ENCODE data around the gene RAD52.
"Not testable (repeated sequence)": the region's sequence is repeated elsewhere in the genome, so short reads cannot be mapped to it uniquely, and the experiment has no call there.

The RAD52 gene

DNA sequence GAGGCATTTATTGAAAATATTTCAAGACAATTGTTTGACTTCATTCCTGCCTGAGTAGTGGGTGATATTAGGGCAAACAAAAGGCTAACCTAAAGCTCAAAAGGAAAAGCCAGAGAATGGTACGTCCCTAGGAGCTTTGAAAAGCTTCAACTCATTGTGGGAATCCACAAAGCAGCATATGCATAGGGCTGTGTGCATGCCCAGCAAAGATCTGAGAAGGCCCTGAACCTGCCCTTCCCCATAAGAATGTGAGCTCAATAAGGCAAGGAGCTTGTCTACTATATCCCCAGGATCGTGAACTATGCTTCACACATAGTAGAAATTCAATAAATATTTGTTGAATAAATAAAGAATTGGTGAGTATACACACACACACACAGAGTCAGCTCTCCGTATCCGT, 19.1 kb upstream of the RAD52 start:
- no peak for DNase-seq (ENCODE audit: insufficient read length, low spot score)
- no peak for FAIRE-seq

DNA sequence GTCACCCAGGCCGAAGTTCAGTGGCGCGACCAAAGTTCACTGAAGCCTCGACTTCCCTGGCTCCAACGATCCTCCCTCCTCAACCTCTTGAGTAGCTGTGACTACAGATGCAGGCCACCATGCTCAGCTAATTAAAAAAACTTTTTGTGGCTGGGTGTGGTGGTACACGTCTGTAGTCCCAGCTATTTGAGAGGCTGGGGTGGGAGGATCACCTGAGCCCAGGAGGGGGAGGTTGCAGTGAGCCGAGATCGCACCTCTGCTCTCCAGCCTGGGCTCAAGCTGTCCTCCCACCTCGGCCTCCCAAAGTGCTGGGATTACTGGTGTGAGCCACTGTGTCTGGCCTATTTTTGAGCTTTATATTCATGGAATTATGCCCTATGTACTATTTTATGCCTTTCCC, 18.1 kb upstream of the RAD52 start:
- DNase-seq (ENCODE audit: insufficient read length, low spot score): no peak
- no peak for FAIRE-seq

DNA sequence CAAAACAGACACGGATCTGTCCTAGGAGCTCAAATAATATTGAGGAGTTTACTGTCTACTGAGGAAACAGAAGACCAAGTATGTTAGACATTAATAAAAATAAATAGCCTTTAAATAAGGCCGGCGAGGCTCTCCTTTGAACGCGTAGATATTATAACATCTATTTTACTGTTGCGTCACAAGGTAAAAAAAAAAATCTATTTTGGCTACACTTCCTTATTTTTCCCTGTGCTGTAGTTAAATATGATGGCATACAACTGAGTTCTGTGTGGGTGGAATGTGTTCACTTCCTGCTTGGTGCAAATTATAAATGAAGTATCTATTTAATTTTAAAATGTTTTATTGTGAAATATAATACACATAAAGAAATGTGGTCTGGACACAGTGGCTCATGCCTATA, 17.2 kb upstream of the RAD52 start:
- DNase-seq (ENCODE audit: insufficient read length, low spot score): no peak
- FAIRE-seq: no peak

DNA sequence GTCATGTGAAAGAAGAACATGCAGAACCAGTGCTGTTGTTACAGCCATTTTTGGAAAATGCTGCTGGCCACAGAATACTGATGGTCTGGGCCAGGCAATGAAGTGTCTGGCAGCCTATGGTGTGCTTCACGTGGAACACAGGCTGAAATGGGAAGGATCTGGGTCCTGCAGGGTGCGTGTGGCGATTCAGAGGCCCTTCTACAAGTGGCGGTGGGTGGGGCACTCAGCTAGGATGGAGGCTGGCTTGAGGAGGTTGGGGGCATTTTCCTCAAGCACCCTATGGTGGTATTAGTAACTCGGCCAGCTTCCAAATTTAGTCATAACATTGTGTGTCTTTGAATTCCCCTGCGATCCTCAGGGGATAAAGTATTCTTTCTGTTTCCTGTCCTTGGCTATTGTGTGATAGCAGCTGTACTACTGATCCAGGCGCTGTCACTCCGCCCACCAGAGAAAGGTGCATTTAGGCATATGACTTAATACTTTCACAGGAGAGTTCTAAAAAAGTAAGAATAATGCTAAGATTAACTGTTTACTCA, 9.2 kb upstream of the RAD52 start:
- FAIRE-seq (peak; percentile 70), DNase-seq (ENCODE audit: insufficient read length, low spot score) (no peak)

DNA sequence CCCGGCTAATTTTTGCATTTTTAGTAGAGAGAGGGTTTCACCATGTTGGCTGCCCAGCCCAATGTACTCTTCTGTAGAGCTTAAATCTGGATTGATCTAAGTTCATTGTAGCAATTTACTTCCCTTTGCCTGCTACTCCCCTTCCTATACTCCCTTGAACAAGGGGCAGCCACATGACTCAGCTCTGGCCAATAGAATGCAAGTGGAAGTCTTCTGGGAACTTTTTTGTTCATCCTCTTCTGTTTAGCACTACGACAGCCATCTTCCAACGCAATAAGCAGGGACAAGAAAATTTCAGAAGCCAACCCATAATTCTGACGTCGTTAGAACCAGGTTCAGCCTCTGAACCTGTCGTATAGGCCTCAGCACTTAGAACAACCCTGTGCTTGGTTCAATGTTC, 6.4 kb upstream of the RAD52 start:
- no peak for FAIRE-seq
- no peak for DNase-seq (ENCODE audit: insufficient read length, low spot score)

DNA sequence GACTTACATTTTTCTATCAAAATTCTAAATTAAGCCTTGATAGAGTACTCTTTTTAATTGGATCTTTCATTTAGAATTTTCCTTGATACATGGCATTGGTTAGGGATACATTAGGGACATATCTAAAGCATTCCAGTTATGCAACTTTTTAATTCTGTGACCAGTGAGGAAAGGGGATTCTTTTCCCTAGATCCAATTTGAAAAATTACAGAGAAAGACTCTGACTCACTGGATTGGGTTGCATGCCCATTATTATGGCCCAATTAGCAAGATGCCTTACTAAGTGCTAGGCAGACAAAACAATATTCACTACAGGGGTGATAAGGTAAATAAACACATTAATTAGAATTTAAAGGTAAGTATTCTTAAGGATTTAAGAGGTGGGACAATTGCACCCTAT, 5.2 kb upstream of the RAD52 start:
- DNase-seq (ENCODE audit: insufficient read length, low spot score): no peak

DNA sequence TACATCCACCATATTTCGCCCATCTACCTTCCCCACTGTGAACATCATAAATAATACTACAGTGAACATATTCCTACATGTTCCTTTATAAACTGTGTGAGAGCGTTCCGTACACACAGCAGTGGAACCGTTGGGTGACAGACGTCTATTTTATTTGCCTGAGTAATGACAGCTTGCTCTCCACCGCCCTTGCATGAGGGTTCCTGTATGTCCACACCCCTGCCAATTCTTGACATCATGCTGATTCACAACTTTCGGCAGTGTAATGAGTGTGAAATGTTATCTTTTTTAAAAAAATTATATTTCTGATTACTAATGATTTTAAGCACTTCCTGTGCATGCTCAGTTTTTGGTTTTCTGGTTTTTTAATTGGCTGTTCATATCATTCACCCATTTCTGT, 4.3 kb upstream of the RAD52 start:
- no peak for FAIRE-seq
- no peak for DNase-seq (ENCODE audit: insufficient read length, low spot score)

More for the DNA sequence above, 5.2 kb upstream of the RAD52 start:
- no peak for FAIRE-seq

DNA sequence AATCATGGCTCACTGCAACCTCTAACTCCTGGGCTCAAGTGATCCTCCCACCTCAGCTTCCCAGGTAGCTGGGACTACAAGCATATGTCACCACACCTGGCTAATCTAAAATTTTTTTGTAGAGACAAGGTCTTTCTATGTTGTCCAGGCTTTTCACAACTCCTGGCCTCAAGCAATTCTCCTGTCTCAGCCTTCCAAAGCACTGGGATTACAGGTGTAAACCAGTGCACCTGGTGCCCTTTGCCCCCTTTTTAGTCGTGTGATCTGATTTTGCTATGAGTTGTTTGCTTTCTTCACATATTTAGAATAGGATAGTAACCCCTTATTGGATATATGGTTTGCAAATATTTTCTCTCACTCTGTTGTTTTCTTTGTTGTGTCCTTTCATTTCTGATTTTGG, 1.7 kb upstream of the RAD52 start:
- DNase-seq (ENCODE audit: insufficient read length, low spot score): no peak
- no peak for FAIRE-seq

DNA sequence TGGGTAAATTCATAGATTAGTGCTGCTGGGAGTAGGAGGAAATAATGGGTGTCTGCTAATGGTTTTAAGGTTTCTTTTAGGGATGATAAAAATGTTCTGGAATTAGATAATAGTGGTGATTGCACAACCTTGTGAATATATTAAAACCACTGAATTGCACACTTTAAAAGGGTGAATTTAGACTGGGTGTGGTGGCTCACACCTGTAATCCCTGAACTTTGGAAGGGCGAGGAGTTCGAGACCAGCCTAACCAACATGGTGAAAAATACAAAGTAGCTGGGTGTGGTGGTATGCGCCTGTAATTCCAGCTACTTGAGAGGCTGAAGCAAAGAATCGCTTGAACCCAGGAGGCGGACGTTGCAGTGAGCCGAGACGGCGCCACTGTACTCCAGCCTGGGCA, 1.3 kb downstream of the RAD52 start:
- no peak for FAIRE-seq

DNA sequence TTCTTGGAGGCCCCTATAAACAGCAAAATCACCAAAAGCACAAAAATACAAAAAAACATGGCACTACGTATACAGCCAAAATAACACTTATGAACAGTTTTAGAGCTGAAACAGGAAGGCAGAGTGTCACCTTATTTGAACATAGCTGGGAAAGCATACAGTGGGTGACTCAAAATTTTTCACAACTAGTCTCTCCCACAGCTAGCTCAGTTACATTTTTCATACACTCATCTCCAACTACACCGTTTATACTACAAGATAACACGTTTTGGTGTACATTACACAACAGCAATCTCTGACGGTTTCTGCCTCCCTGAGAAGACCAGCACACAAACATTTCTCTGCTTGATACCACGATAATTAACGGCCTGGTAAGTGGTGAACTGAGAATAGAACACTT, 2.9 kb downstream of the RAD52 start:
- DNase-seq (ENCODE audit: insufficient read length, low spot score) (no peak), FAIRE-seq (peak; percentile 18)

More for the DNA sequence above, 1.3 kb downstream of the RAD52 start:
- no peak for DNase-seq (ENCODE audit: insufficient read length, low spot score)

DNA sequence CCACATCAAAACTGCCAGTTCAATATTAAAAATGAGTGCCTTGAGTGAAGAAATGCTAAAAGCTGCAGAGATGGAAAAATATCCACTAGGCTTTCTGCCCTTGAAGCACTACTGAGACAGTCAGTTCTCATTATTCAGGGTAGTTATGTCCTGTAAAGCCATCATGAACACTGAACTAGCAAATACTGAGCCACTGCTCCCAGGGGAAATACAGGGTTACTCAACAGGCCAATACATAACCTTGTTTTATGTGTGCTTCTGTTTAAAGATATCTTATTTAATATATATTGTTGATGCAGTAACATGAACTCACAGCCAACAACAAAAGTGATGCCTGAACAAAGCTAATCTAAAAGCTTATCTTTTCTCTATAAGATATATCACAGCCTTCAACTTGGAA, 3.3 kb downstream of the RAD52 start:
- DNase-seq (ENCODE audit: insufficient read length, low spot score) (no peak), FAIRE-seq (no peak)

DNA sequence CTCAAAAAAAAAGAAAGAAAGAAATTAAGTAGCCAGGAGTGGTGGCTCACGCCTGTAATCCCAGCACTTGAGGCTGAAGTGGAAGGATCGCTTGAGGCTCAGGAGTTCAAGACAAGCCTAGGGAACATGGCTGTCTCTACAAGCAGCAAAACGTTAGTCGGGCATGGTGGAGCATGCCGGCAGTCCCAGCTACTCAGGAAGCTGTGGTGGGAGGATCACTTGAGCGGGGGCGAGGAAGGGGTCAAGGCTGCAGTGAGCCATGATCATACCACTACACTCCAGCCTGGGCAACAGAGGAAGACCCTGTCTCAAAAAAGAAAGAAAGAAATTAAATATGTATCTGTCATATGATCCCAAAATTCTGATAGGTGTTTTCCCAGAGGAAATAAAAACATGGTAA, 5.3 kb downstream of the RAD52 start:
- FAIRE-seq (no peak), DNase-seq (ENCODE audit: insufficient read length, low spot score) (no peak)

DNA sequence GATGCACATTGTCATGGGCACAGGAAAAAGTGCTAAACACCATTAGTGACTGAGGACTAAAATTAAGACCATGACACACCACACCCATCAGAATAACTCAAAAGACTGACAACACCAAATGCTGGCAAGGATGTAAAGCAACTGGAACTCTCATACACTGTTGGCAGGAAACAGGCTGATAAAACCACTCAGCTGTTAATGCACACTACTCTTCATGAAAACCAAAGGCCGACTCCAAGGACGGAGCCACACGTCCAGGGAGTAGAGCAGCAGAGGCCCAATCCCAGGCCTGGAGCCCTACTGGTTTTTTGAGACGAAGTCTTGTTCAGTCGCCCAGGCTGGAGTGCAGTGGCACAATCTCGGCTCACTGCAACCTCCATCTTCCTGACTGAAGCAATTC, 6.4 kb downstream of the RAD52 start:
- FAIRE-seq (no peak), DNase-seq (ENCODE audit: insufficient read length, low spot score) (no peak)

DNA sequence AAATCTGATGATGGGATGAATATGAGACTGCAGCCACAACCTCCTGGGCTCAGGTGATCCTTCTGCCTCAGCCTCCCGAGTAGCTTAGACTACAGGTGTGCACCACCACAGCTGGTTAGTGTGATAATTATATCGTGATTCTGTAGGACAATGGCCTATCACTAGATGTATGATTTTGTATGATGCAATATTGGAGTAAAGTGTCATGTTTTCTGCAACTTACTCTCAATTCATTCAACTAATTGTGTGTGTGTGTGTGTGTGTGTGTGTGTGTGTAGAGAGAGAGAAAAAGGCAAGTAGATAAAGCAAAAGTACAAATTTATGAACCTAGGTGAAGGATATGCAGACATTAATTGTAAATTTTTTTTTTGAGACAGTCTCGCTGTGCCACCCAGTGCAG, 10.7 kb downstream of the RAD52 start:
- DNase-seq (ENCODE audit: insufficient read length, low spot score) (no peak), FAIRE-seq (no peak)

DNA sequence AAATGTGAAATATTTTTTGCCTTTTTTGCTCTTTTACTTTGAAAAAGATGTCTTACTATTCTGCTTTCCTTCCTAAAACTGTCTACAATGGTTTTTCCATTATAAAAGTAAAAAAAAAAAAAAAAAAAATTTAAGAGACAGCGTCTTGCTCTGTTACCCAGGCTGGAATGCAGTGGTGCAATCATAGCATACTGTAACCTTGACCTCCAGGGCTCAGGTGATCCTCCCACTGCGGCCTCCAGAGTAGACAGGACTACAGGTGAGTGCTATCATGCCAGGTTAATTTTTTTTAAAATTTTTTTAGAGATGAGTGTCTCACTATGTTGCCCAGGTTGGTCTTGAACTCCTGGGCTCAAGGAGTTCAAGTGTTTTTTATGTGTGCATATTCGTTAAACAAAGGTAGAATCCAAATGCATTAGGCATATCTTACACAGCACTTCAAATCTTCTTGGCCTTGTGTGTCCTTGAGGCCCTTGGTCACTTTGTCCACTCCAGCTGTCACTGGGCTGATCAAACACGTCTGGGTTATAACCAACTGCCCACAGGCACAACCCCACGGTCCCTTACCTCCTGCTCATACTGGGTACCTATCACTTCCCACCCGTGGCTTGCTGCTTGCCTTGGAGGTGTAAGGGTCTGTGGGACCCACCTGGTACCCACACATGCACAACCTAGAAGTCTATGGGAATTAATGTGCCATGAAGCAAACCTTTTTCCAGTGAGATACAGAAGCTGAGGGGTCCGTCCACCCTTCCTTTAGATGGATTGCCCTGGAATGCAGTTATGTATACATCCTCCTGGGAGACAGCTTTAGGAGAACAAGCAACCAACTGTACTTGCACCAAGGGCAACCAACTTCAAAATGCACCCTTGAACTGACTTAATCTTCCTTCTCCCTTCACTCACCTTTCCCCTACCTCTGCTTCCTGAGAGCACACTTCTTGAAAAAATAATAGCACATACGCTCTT, 12.8 kb downstream of the RAD52 start:
- DNase-seq (ENCODE audit: insufficient read length, low spot score) (no peak), FAIRE-seq (no peak)

DNA sequence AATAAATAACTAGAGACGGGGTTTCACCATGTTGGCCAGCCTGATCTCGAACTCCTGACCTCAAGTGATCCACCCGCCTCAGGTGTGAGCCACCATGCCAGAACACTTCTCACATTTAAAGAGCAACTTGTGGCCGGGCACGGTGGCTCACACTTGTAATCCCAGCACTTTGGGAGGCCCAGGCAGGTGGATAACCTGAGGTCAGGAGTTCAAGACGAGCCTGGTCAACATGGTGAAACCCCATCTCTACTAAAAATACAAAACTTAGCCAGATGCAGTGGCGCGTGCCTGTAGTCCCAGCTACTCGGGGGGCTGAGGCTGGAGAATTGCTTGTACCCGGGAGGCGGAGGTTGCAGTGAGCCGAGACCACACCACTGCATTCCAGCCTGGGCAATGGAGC, 13.6 kb downstream of the RAD52 start:
- not testable (repeated sequence) for DNase-seq (ENCODE audit: insufficient read length, low spot score); FAIRE-seq

DNA sequence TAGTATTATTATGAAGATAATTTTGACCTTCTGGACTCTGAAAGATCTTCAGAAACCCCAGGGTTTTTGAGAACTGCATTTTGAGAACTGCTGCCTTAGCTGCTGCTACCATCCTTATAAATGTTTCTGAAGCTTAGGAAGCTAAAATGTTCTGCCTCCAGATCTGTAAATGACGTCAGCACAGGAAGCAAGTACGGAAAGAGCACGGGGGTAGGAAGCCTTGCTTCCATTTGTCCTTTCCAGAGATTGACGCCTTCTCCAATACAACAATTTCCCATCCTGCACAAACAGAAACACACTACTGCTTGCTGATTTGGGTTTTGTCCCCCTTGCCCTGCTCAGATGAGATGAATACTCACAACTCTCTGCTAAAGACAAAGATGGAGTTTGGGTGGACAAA, 17.9 kb downstream of the RAD52 start:
- FAIRE-seq: no peak
- DNase-seq (ENCODE audit: insufficient read length, low spot score): no peak

DNA sequence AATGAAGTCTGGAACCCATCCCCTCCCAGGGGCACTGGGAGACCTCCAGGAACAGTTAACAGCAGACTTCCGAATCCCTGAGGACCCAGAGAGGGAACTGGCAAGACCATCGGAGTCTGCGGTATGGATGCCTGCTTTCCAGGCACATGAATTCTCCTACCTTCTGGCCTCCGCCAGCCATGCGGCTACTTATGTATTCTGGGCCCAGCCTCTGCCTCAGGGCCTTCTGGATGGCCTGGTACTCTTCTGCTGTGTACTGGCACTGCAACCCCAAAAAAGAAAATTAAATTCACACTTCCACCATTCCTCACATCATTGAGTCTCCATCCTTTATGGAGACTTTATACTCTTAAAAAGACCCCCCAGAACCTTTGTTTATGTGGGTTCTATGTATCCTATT, 18.4 kb downstream of the RAD52 start:
- DNase-seq (ENCODE audit: insufficient read length, low spot score): no peak
- no peak for FAIRE-seq

DNA sequence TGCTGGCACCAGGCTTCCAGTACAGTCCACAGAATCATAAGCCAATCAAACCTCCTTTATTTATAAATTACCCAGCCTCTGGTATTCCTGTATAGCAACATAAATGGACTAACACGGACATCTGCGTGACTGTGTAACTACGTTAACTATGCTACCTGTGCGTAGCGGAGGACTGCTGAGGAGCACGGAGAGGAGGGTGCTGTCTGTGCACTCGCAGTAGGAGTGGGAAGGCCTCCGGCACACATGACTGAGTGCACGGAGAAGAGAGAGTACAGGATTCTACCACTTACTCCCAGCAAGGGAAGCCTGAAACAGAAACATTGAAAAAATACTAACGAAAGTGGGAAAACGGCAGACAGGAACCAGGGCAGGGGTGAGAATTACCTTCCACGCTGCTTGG, 22.9 kb downstream of the RAD52 start:
- DNase-seq (ENCODE audit: insufficient read length, low spot score) (no peak), FAIRE-seq (no peak)

DNA sequence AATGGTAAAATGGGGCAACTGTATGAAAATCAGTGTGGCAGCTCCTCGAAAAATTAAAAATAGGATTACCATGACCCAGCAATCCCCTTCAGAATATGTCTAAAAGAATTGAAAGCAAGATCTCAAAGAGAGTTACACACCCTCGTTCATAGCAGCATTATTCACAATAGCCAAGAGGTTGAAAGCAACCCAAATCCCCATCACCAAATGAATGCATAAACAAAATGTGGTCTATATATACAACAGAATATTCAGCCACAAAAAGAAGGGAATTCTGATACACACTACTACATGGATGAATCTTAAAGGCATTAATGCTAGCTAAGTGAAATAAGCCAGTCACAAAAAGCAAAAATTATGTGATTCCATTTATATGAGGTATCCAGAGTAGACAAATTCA, 27.2 kb downstream of the RAD52 start:
- DNase-seq (ENCODE audit: insufficient read length, low spot score): no peak
- FAIRE-seq: no peak

DNA sequence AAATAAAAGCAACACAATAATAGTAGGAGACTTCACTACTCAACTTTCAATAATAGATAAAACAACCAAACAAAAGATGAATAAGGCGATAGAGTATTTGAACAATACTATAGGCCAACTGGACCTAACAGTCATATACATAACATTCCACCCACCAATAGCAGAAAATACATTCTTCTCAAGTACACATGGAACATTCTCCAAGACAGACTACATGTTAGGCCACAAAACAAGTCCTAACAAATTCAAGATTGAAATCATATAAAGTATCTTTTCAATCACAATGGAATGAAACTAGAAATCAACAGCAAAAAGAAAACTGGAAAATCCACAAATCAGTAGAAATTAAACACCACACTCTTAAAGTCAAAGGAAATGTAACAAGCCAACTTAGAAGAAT, 28.8 kb downstream of the RAD52 start:
- no peak for FAIRE-seq

DNA sequence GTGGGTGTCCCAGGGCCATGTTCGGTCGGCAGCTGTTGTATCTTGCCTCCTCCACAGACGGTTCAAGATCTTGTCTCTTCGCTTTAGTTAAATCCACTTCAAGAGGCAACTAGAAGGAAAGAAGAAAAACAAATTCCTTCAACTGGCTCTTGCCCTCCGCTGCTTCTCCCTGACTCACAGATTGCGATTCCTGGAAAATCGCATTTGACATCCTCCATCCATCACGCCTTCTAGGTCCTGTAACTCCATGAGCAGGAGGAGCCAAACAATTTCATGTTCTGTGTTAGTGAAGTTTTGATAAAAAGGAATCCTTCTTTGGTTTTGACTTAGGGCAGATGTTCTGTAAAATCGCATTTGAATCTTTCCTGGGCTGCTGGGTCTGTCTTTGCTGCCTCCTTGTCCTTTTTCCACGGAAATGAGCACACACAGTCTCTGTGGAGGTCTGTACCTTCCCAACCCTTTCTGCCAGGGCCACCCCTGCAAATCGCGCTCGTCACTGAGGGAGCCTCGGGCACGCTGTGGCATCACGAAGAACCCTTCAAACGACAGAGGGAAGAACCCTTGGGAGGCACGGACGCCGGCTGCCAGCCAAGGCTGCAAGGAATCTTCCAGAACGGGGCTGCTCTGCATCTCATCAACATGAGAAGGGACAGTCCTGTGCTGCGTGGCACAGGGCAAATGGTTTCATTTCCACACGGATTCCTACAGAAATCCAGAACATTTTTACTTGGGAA, 32.6 kb downstream of the RAD52 start:
- no peak for FAIRE-seq

More for the DNA sequence above, 28.8 kb downstream of the RAD52 start:
- DNase-seq (ENCODE audit: insufficient read length, low spot score): no peak

More for the DNA sequence above, 32.6 kb downstream of the RAD52 start:
- no peak for DNase-seq (ENCODE audit: insufficient read length, low spot score)

Measured in GM19239 (cell line).